GM12878 (cell line): ENCODE results near the gene SPRED2. TPM values are rescaled to one million over a fixed set of nuclear protein-coding genes. Genes with fewer than 3 reads are reported as not detected.

Experiments used
- ATAC-seq: fragments of 200-7000 bp; cut with Tn5 transposase; 3 replicates; pipeline ENCODE4 v1.9.1; 2020; ENCODE audit warnings: mild to moderate bottlenecking, moderate library complexity
- BruUV-seq: library from RNA; stranded (reverse); fragments of 400-500 nt; replicated peaks from 2 replicates; lab custom pipeline; 2021; lab: Mats Ljungman, UMichigan
- CTCF ChIA-PET: fragments of 300-600 bp; sonication (Branson Sonifier 250); formaldehyde crosslinking; extraction: SDS; loops from one replicate; lab custom pipeline; 2021; ENCODE audit warnings: inconsistent platforms; lab: Yijun Ruan, JAX
- POLR2A ChIA-PET: fragments of 350-600 bp; formaldehyde crosslinking; extraction: SDS; loops from one replicate; lab custom pipeline; 2021; ENCODE audit warnings: inconsistent platforms; lab: Charles Lee
- RAD21 ChIA-PET: fragments of 300-600 bp; sonication (Branson Sonifier 250); formaldehyde crosslinking; loops from one replicate; lab custom pipeline; 2023; ENCODE audit warnings: antibody characterized with exemption; ENCODE audit not compliant: unreplicated experiment; lab: Charles Lee
- SMC1A ChIA-PET: fragments of 300-600 bp; sonication (Branson Sonifier 250); formaldehyde crosslinking; loops from one replicate; lab custom pipeline; 2023; ENCODE audit not compliant: unreplicated experiment, uncharacterized antibody; lab: Charles Lee
- DNase-seq: peaks from one replicate; pipeline ENCODE4 v3.0.0-alpha.2; 2011; ENCODE audit warnings: low read depth, low spot score
- FAIRE-seq: peaks from 3 replicates; lab custom pipeline; 2011; peaks lifted over from hg19 to GRCh38; lab: Jason Lieb, UNC
- H2AFZ ChIP-seq: 2 replicates; pipeline ENCODE4 v1.6.0; 2011; ENCODE audit warnings: low read depth, low read length, control low read depth; ENCODE audit not compliant: control insufficient read depth
- H3K27ac ChIP-seq: 2 replicates; pipeline ENCODE4 v1.5.1; 2011; ENCODE audit warnings: control low read depth; ENCODE audit not compliant: control insufficient read depth, insufficient read depth
- H3K27me3 ChIP-seq, 2 experiments: replicated peaks in 1 of 2; 2 replicates each; pipeline versions ENCODE4 v1.6.0 to v1.6.1; 2011; ENCODE audit warnings: low read length in 1 of 2; ENCODE audit not compliant: control insufficient read depth in 2 of 2, insufficient read depth in 2 of 2
- H3K36me3 ChIP-seq, 2 experiments: 2 replicates each; pipeline ENCODE4 v1.5.1; 2011; ENCODE audit warnings: low read length in 1 of 2; ENCODE audit not compliant: control insufficient read depth in 2 of 2, insufficient read depth in 2 of 2
- H3K4me1 ChIP-seq: 2 replicates; pipeline ENCODE4 v1.6.1; 2011; ENCODE audit warnings: mild to moderate bottlenecking, low read length, moderate library complexity, mixed read lengths; ENCODE audit not compliant: control insufficient read depth, insufficient read depth
- H3K4me2 ChIP-seq: 2 replicates; pipeline ENCODE4 v1.6.0; 2011; ENCODE audit warnings: control low read depth; ENCODE audit not compliant: control insufficient read depth, insufficient read depth
- H3K4me3 ChIP-seq: fragments of 200-600 bp; sonication (generic); 2 replicates; pipeline ENCODE4 v1.5.1; 2016
- H3K79me2 ChIP-seq: 2 replicates; pipeline ENCODE4 v1.6.0; 2011; ENCODE audit warnings: low read length; ENCODE audit not compliant: control insufficient read depth, insufficient read depth
- H3K9ac ChIP-seq: 2 replicates; pipeline ENCODE4 v1.8.0; 2011; ENCODE audit warnings: low read length, control low read depth, mixed read lengths; ENCODE audit not compliant: control insufficient read depth, insufficient read depth
- H3K9me3 ChIP-seq: replicated peaks from 3 replicates; pipeline ENCODE4 v1.5.1; 2011; ENCODE audit warnings: mild to moderate bottlenecking, low read length; ENCODE audit not compliant: control insufficient read depth, insufficient read depth
- H4K20me1 ChIP-seq: 2 replicates; pipeline ENCODE4 v1.6.0; 2011; ENCODE audit not compliant: control insufficient read depth, insufficient read depth
- CREM ChIP-seq: IDR thresholded peaks from 2 replicates; pipeline ENCODE4 v1.6.1; 2014; ENCODE audit warnings: antibody characterized with exemption, low read depth
- ETV6 ChIP-seq, 2 experiments: fragments of 450-650 bp in 1 of 2; IDR thresholded peaks in 1 of 2; conservative IDR thresholded peaks in 1 of 2; 2 replicates each; pipeline ENCODE4 v1.6.1; 2014; ENCODE audit warnings: antibody characterized with exemption in 1 of 2, borderline replicate concordance in 1 of 2, low read depth in 1 of 2, mild to moderate bottlenecking in 1 of 2, moderate library complexity in 1 of 2
- EZH2 ChIP-seq: IDR thresholded peaks from 2 replicates; pipeline ENCODE4 v1.6.1; 2012; ENCODE audit warnings: low read depth, mild to moderate bottlenecking, control low read depth, inconsistent platforms, low read length, borderline replicate concordance; ENCODE audit not compliant: control insufficient read depth
- FOS ChIP-seq: IDR thresholded peaks from 3 replicates; pipeline ENCODE4 v1.6.1; 2011; ENCODE audit warnings: borderline replicate concordance; ENCODE audit not compliant: insufficient read length; ENCODE audit errors: extremely low read depth
- HDGF ChIP-seq: fragments of 450-650 bp; IDR thresholded peaks from 2 replicates; pipeline ENCODE4 v1.6.1; 2016; ENCODE audit warnings: antibody characterized with exemption
- NBN ChIP-seq: fragments of 450-650 bp; IDR thresholded peaks from 2 replicates; pipeline ENCODE4 v1.6.1; 2016
- NFXL1 ChIP-seq: fragments of 450-650 bp; IDR thresholded peaks from 2 replicates; pipeline ENCODE4 v1.6.1; 2017; ENCODE audit warnings: antibody characterized with exemption, mild to moderate bottlenecking, borderline replicate concordance
- NRF1 ChIP-seq: conservative IDR thresholded peaks from 2 replicates; pipeline ENCODE4 v1.6.1; 2011; ENCODE audit warnings: mild to moderate bottlenecking, low read depth, low read length, improper control_type of control experiment
- PBX3 ChIP-seq: IDR thresholded peaks from 2 replicates; pipeline ENCODE4 v1.6.1; 2011; ENCODE audit warnings: mild to moderate bottlenecking, low read depth, low read length, moderate library complexity; ENCODE audit not compliant: insufficient replicate concordance
- PKNOX1 ChIP-seq: fragments of 450-650 bp; IDR thresholded peaks from 2 replicates; pipeline ENCODE4 v1.6.1; 2016; ENCODE audit warnings: mild to moderate bottlenecking
- RUNX3 ChIP-seq: IDR thresholded peaks from 2 replicates; pipeline ENCODE4 v1.6.1; 2012; ENCODE audit warnings: low read length, inconsistent platforms
- SMAD1 ChIP-seq: fragments of 450-650 bp; IDR thresholded peaks from 2 replicates; pipeline ENCODE4 v1.6.1; 2018; ENCODE audit warnings: mild to moderate bottlenecking, low read depth; ENCODE audit not compliant: partially characterized antibody
- TCF12 ChIP-seq: IDR thresholded peaks from 2 replicates; pipeline ENCODE4 v1.6.1; 2011; ENCODE audit warnings: low read depth, mild to moderate bottlenecking, low read length
- ZBTB11 ChIP-seq: fragments of 450-650 bp; formaldehyde crosslinking; IDR thresholded peaks from 2 replicates; pipeline ENCODE4 v1.5.0; 2022; ENCODE audit warnings: mild to moderate bottlenecking, missing genetic modification characterization
- ZBTB33 ChIP-seq: fragments of 450-650 bp; IDR thresholded peaks from 2 replicates; pipeline ENCODE4 v1.6.1; 2017; ENCODE audit warnings: mild to moderate bottlenecking
- WGBS: methylation state at CpG from one replicate; pipeline ENCODE4 v1.1.6; 2016; ENCODE audit warnings: low lambda C conversion rate; ENCODE audit not compliant: insufficient replicate concordance, insufficient coverage; ENCODE audit errors: missing lambda C conversion rate; 5-methylcytosine and 5-hydroxymethylcytosine counted together
- in situ Hi-C: fragments of 300-500 bp; cut with MboI; formaldehyde crosslinking; loops from 9 replicates; pipeline ENCODE4 v1.14.3; 2018; ENCODE audit warnings: mixed read lengths
- intact Hi-C: fragments of 100-400 bp; cut with micrococcal nuclease; formaldehyde crosslinking; loops from one replicate; pipeline ENCODE4 v1.14.2; 2022; ENCODE audit not compliant: unreplicated experiment
- polyA plus RNA-seq, 11 experiments: library from polyadenylated mRNA; depleted of rRNA in 4 of 11; unstranded in 6 of 11; stranded (reverse) in 5 of 11; fragments of >200 nt; fragmentation: Nextera tagmentation in 4 of 11; fragmentation: Illumina TruSeq in 1 of 11; extraction: Ambion mirVana in 4 of 11; extraction: Trizol in 1 of 11; gene quantifications; 1 replicate in 1 of 11; 2 replicates in 10 of 11; pipeline versions ENCODE4 v1.2.1 to v1.2.3, GENCODE V29; 2011 to 2016; ENCODE audit warnings: inconsistent platforms in 2 of 11, missing spikeins in 2 of 11, low read depth in 1 of 11
- total RNA-seq, 4 experiments: library from RNA; depleted of rRNA in 3 of 4; stranded (reverse); fragments of >200 nt in 3 of 4; fragmentation: Illumina TruSeq in 1 of 4; extraction: Trizol in 1 of 4; gene quantifications; 2 replicates each; pipeline versions ENCODE4 v1.2.1 to v1.2.3, GENCODE V29; 2013 to 2021

SPRED2 gene
- total and polyA plus RNA-seq, 10 of the 15 experiments (the other 5 are each of a cell fraction or from before 2014, with no cell fraction given), result 3.0 to 23.9 (median 9.7) TPM

- TF ChIP-seq SMAD1, result no peak
- TF ChIP-seq NFXL1, result no peak
- TF ChIP-seq ZBTB33, result no peak
- TF ChIP-seq CREM, result no peak
- TF ChIP-seq FOS, result no peak
- TF ChIP-seq TCF12, result no peak
- TF ChIP-seq ZBTB11 (CRISPR knock-in tag), result no peak
- TF ChIP-seq NBN, result no peak
- no peak for TF ChIP-seq HDGF
- no peak for TF ChIP-seq ETV6 (conservative IDR thresholded peaks at IDR 0.05 in 1 of 2, IDR thresholded peaks at IDR 0.05 in 1 of 2; ENCODE audit: borderline replicate concordance in 1 of 2, low read depth in 1 of 2)
- TF ChIP-seq RUNX3, result no peak
- TF ChIP-seq PBX3, result no peak
- no peak for TF ChIP-seq EZH2
- TF ChIP-seq NRF1, result no peak
- TF ChIP-seq PKNOX1, result no peak
- in situ Hi-C loops (no loop called here), intact Hi-C loops (no loop called here)
- BruUV-seq, result no TSS peak
- 0% methylated on average over 1 of the region's 1 CpG for WGBS
- SMC1A ChIA-PET, result no interaction called here
- H2AFZ ChIP-seq, result no peak overlapping the region
- no peak overlapping the region for H3K9ac ChIP-seq
- FAIRE-seq (no peak), DNase-seq (no peak), ATAC-seq (no peak)
- POLR2A ChIA-PET, result interaction anchor here (0.6 kb wide), 1 partner anchor 105 kb away, joined by 5 read pairs; no protein-coding TSS in a partner anchor
- no peak overlapping the region for H3K4me3 ChIP-seq
- RAD21 ChIA-PET, result no interaction called here
- H3K9me3 ChIP-seq, result no peaks in the 10 kb centered on the region; the same call in 2 of the 3 replicates
- no peaks in the 10 kb centered on the region for H3K79me2 ChIP-seq
- no peak overlapping the region for H3K4me2 ChIP-seq
- H3K27me3 ChIP-seq, result no peaks in the 10 kb centered on the region; a peak in 3 of 4 replicates
- H3K36me3 ChIP-seq, result no peaks in the 10 kb centered on the region
- no peak overlapping the region for H3K27ac ChIP-seq
- no peaks in the 10 kb centered on the region for H3K4me1 ChIP-seq
- CTCF ChIA-PET, result no interaction called here
- no peaks in the 10 kb centered on the region for H4K20me1 ChIP-seq
Observed at GRCh38 chr2:65450810-65451209, 18.4 kb upstream of the SPRED2 start.
